ENCODE measurements around the gene COL28A1. TPM values are rescaled to one million over a fixed set of nuclear protein-coding genes. Genes with fewer than 3 reads are reported as not detected.

Gene COL28A1
- total RNA-seq, 1 experiment from 2014 or later: 0.26 TPM

GRCh38 chr7:7519056-7519455 is 16.6 kb downstream of the COL28A1 start:
- no peaks in the 10 kb centered on the region for H3K9me3 ChIP-seq (ENCODE audit: low read length)
- no peak overlapping the region for H3K9ac ChIP-seq (ENCODE audit: low read length)
- no TSS peak for BruUV-seq (replicated peaks)
- no peaks in the 10 kb centered on the region for H3K9me2 ChIP-seq (replicated peaks; ENCODE audit: low read length)
- no peaks in the 10 kb centered on the region for H4K20me1 ChIP-seq (ENCODE audit: low read length)
- ChIA-PET POLR2A (ENCODE audit: unreplicated experiment) (no interaction called here), CTCF (no interaction called here)
- H2AFZ ChIP-seq (ENCODE audit: low read length): no peak overlapping the region
- no peaks in the 10 kb centered on the region for H3F3A ChIP-seq (ENCODE audit: low read length, unreplicated experiment)
- H3K4me1 ChIP-seq (ENCODE audit: insufficient read depth, low read length): peaks cover 10% of the 10 kb centered on the region
- DNase-seq (no peak), ATAC-seq (no peak)
- intact Hi-C loops (cut with micrococcal nuclease): no loop called here
- no peaks in the 10 kb centered on the region for H3K27me3 ChIP-seq (ENCODE audit: low read length)
- no peak overlapping the region for H3K27ac ChIP-seq (ENCODE audit: low read length)
- no peak overlapping the region for H3K4me3 ChIP-seq (ENCODE audit: low read length)
- H3K4me2 ChIP-seq (ENCODE audit: low read length): peak overlapping the region; percentile 39
- no peaks in the 10 kb centered on the region for H3K79me2 ChIP-seq (ENCODE audit: low read length)
- H3K36me3 ChIP-seq (ENCODE audit: low read depth, low read length): no peaks in the 10 kb centered on the region
- no peak for TF ChIP-seq CTCF (conservative IDR thresholded peaks at IDR 0.05; ENCODE audit: low read depth, low read length)
- TF ChIP-seq EZH2phosphoT487 (IDR thresholded peaks at IDR 0.05; ENCODE audit: borderline replicate concordance, low read length): no peak

GRCh38 chr7:7517754-7518153 is 17.9 kb downstream of the COL28A1 start:
- H3F3A ChIP-seq (ENCODE audit: low read length, unreplicated experiment): no peaks in the 10 kb centered on the region
- no peaks in the 10 kb centered on the region for H3K27me3 ChIP-seq (ENCODE audit: low read length)
- H3K79me2 ChIP-seq (ENCODE audit: low read length): no peaks in the 10 kb centered on the region
- ATAC-seq: no peak
- BruUV-seq (replicated peaks): no TSS peak
- no peak for DNase-seq
- POLR2A ChIA-PET (ENCODE audit: unreplicated experiment): no interaction called here
- intact Hi-C loops (cut with micrococcal nuclease): no loop called here
- no peaks in the 10 kb centered on the region for H4K20me1 ChIP-seq (ENCODE audit: low read length)
- H2AFZ ChIP-seq (ENCODE audit: low read length): no peak overlapping the region
- H3K27ac ChIP-seq (ENCODE audit: low read length): no peak overlapping the region
- no peak for TF ChIP-seq EZH2phosphoT487 (IDR thresholded peaks at IDR 0.05; ENCODE audit: borderline replicate concordance, low read length)
- TF ChIP-seq EZH2 (IDR thresholded peaks at IDR 0.05; ENCODE audit: low read length, unreplicated experiment): no peak
- no peak for TF ChIP-seq CTCF (conservative IDR thresholded peaks at IDR 0.05; ENCODE audit: low read depth, low read length)
- H3K4me3 ChIP-seq (ENCODE audit: low read length): no peak overlapping the region
- H3K4me1 ChIP-seq (ENCODE audit: insufficient read depth, low read length): peaks cover 10% of the 10 kb centered on the region
- H3K36me3 ChIP-seq (ENCODE audit: low read depth, low read length): no peaks in the 10 kb centered on the region
- H3K4me2 ChIP-seq (ENCODE audit: low read length): no peak overlapping the region
- no peaks in the 10 kb centered on the region for H3K9me2 ChIP-seq (replicated peaks; ENCODE audit: low read length)
- no peaks in the 10 kb centered on the region for H3K9me3 ChIP-seq (ENCODE audit: low read length)
- CTCF ChIA-PET: no interaction called here
- H3K9ac ChIP-seq (ENCODE audit: low read length): no peak overlapping the region

- intact Hi-C loops (cut with micrococcal nuclease): no loop called here
- no peak for ATAC-seq
- no peaks in the 10 kb centered on the region for H4K20me1 ChIP-seq (ENCODE audit: low read length)
- H3F3A ChIP-seq (ENCODE audit: low read length, unreplicated experiment): no peaks in the 10 kb centered on the region
- peaks cover 10% of the 10 kb centered on the region for H3K4me1 ChIP-seq (ENCODE audit: insufficient read depth, low read length)
- no peak overlapping the region for H3K4me2 ChIP-seq (ENCODE audit: low read length)
- no peak overlapping the region for H2AFZ ChIP-seq (ENCODE audit: low read length)
- H3K9me2 ChIP-seq (replicated peaks; ENCODE audit: low read length): no peaks in the 10 kb centered on the region
- H3K9me3 ChIP-seq (ENCODE audit: low read length): no peaks in the 10 kb centered on the region
- H3K4me3 ChIP-seq (ENCODE audit: low read length): no peak overlapping the region
- TF ChIP-seq CTCF (conservative IDR thresholded peaks at IDR 0.05; ENCODE audit: low read depth, low read length) (no peak), EZH2phosphoT487 (IDR thresholded peaks at IDR 0.05; ENCODE audit: borderline replicate concordance, low read length) (no peak), EZH2 (IDR thresholded peaks at IDR 0.05; ENCODE audit: low read length, unreplicated experiment) (no peak)
- ChIA-PET CTCF (no interaction called here), POLR2A (ENCODE audit: unreplicated experiment) (no interaction called here)
- no peaks in the 10 kb centered on the region for H3K79me2 ChIP-seq (ENCODE audit: low read length)
- H3K36me3 ChIP-seq (ENCODE audit: low read depth, low read length): no peaks in the 10 kb centered on the region
- H3K9ac ChIP-seq (ENCODE audit: low read length): no peak overlapping the region
- no peak overlapping the region for H3K27ac ChIP-seq (ENCODE audit: low read length)
- H3K27me3 ChIP-seq (ENCODE audit: low read length): no peaks in the 10 kb centered on the region
- BruUV-seq (replicated peaks): no TSS peak
- no peak for DNase-seq
Observed at GRCh38 chr7:7516662-7517061, 19.0 kb downstream of the COL28A1 start.
